Cardiac muscle cell (in vitro differentiated cells and primary cell): ENCODE measurements around the gene SEC24C. TPM values are rescaled to one million over a fixed set of nuclear protein-coding genes. Genes with fewer than 3 reads are reported as not detected.

Source experiments
- DNase-seq, 2 donors: peaks; one replicate each; pipeline versions ENCODE4 v3.0.0 to v3.0.0-alpha.2; 2010 to 2017; ENCODE audit warnings: low read depth in 1 of 2, low spot score in 1 of 2
- H3K27ac ChIP-seq: fragments of 200-600 bp; sonication (generic); 2 replicates; pipeline ENCODE4 v1.5.1; 2016
- H3K27me3 ChIP-seq: fragments of 200-600 bp; sonication (generic); 2 replicates; pipeline ENCODE4 v1.6.0; 2016; ENCODE audit warnings: control low read depth
- H3K36me3 ChIP-seq: fragments of 200-600 bp; sonication (generic); 2 replicates; pipeline ENCODE4 v1.5.1; 2016; ENCODE audit warnings: control low read depth
- H3K4me1 ChIP-seq: fragments of 200-600 bp; sonication (generic); 2 replicates; pipeline ENCODE4 v1.8.1; 2017; ENCODE audit warnings: low read depth, mild to moderate bottlenecking, mixed run types
- H3K4me3 ChIP-seq: fragments of 200-600 bp; sonication (generic); 2 replicates; pipeline ENCODE4 v1.5.1; 2016; ENCODE audit warnings: mild to moderate bottlenecking
- H3K9me3 ChIP-seq: fragments of 200-600 bp; sonication (generic); 2 replicates; pipeline ENCODE4 v1.5.1; 2017; ENCODE audit warnings: low read depth, mild to moderate bottlenecking, control low read depth
- CTCF ChIP-seq: IDR thresholded peaks from 2 replicates; pipeline ENCODE4 v1.5.1; 2012; ENCODE audit warnings: low read depth, mild to moderate bottlenecking, low read length
- polyA plus RNA-seq: library from polyadenylated mRNA; unstranded; fragments of >200 nt; fragmentation: Nextera tagmentation; extraction: Ambion mirVana; gene quantifications from 2 replicates; pipeline ENCODE4 v1.2.1, GENCODE V29; 2016
- total RNA-seq: library from RNA; depleted of rRNA; stranded (reverse); fragments of >200 nt; gene quantifications from 2 replicates; pipeline ENCODE4 v1.2.3, GENCODE V29; 2016

The SEC24C gene
- total and polyA plus RNA-seq, 2 experiments from 2014 or later = 65.2 to 68.7 TPM

DNA sequence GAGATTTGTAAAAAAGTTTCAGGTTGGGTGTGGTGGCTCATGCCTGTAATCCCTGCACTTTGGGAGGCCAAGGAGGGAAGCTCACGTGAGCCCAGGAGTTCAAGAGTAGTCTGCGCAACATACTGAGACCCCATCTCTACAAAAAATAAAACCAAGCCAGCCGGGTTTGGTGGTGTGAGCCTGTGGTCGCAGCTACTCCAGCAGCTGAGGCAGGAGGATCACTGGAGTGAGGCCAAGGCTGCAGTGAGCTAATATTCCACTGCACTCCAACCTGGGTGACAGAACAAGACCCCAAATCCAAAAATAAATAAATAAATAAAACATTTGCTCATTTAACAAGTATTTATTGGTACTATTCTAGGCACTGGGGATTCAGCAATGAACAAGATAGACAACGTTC lies 36.1 kb downstream of the SEC24C start:
- H3K4me3 ChIP-seq = no peak overlapping the region
- DNase-seq = no peak
- peaks cover 10% of the 10 kb centered on the region for H3K4me1 ChIP-seq
- H3K9me3 ChIP-seq = no peaks in the 10 kb centered on the region
- no peaks in the 10 kb centered on the region for H3K27me3 ChIP-seq
- H3K27ac ChIP-seq = peak overlapping the region; percentile 6
- no peak for TF ChIP-seq CTCF
- H3K36me3 ChIP-seq = peaks cover 18% of the 10 kb centered on the region

DNA sequence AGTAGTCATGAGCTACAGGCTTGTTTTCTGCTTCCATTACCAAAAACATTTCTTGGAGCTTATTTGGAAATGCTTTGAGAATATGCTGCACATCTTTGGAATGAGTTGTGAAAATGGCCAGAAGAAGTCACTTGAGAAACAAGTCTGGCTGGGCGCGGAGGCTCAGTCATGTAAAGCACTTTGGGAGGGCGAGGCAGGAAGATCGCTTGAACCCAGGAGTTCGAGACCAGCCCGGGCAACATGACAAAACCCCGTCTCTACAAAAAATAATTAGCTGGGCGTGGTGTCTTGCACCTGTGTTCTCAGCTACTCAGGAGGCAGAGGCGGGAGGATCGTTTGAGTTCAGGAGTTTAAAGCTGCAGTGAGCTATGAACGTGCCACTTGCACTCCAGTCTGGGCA lies 36.8 kb downstream of the SEC24C start:
- Histone ChIP-seq H3K27ac (no peak overlapping the region), H3K4me3 (peak overlapping the region; percentile 70), H3K4me1 (peaks cover 4% of the 10 kb centered on the region), H3K36me3 (peaks cover 12% of the 10 kb centered on the region), H3K9me3 (no peaks in the 10 kb centered on the region), H3K27me3 (no peaks in the 10 kb centered on the region)
- DNase-seq = no peak
- no peak for TF ChIP-seq CTCF

GRCh38 chr10:73781548-73781878 lies 37.3 kb downstream of the SEC24C start:
- DNase-seq = no peak
- H3K36me3 ChIP-seq = peaks cover 12% of the 10 kb centered on the region
- no peak for TF ChIP-seq CTCF
- peak overlapping the region; percentile 89 for H3K27ac ChIP-seq
- H3K9me3 ChIP-seq = no peaks in the 10 kb centered on the region
- peaks cover 4% of the 10 kb centered on the region for H3K4me1 ChIP-seq
- H3K4me3 ChIP-seq = peak overlapping the region; percentile 70
- H3K27me3 ChIP-seq = no peaks in the 10 kb centered on the region

DNA sequence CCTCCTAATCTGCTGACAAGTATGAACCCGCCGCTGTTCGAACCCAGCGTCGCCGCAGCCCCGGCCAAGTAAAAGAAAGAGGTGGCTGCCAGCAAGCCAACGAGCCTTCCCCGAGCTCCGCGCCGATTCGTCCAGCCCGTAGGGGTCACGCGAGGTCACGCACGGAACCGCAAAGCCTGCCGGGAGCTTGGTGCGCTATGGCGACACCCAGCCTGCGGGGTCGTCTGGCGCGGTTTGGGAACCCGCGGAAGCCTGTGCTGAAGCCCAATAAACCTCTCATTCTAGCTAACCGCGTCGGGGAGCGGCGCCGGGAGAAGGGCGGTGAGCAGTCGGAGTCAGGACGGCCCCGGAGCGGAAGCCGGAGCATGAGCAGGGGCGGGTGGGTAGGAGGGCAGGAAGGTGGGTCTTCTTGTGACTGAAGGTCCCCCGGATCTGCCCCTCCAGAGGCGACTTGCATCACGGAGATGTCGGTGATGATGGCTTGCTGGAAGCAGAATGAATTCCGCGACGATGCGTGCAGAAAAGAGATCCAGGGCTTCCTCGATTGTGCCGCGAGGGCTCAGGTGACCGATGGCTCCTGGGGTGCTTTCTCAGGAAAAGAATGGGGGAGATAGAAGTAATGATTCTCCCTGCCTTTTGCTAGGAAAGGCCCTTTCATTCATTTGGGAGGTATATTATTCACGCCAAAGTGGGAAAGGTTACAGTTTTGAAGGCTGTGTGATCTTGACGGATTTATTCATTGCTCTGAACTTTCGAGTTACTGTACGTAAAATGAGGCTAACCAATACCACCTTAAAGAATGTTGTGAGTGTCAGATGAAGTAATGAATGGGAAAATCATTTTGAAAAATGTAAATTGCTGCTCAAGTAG lies 37.9 kb downstream of the SEC24C start, which contains the start of gene CHCHD1:
CHCHD1 (plus strand) TSS at position 170 of the 870 bp plus-strand sequence; CDS start at position 198, 28 bp downstream.
- Histone ChIP-seq H3K9me3 (no peaks in the 10 kb centered on the region), H3K4me1 (peaks cover 4% of the 10 kb centered on the region), H3K36me3 (peaks cover 8% of the 10 kb centered on the region), H3K4me3 (peak within 1 kb of the TSS; percentile 70), H3K27me3 (no peaks in the 10 kb centered on the region), H3K27ac (peak within 1 kb of the TSS; percentile 89)
- no peak for TF ChIP-seq CTCF
- DNase-seq = peak; percentile 92

GRCh38 chr10:73782749-73783085 lies 38.5 kb downstream of the SEC24C start:
- no peak for TF ChIP-seq CTCF
- peaks cover 7% of the 10 kb centered on the region for H3K36me3 ChIP-seq
- no peaks in the 10 kb centered on the region for H3K9me3 ChIP-seq
- H3K4me3 ChIP-seq = peak overlapping the region; percentile 70
- H3K4me1 ChIP-seq = peaks cover 4% of the 10 kb centered on the region
- no peak for DNase-seq
- no peak overlapping the region for H3K27ac ChIP-seq
- H3K27me3 ChIP-seq = no peaks in the 10 kb centered on the region
